ENCODE results near the gene LIMS2. TPM values are rescaled to one million over a fixed set of nuclear protein-coding genes. Genes with fewer than 3 reads are reported as not detected.

Gene LIMS2
- polyA plus RNA-seq, 3 donors, result 16.4 to 16.5 (median 16.4) TPM

DNA sequence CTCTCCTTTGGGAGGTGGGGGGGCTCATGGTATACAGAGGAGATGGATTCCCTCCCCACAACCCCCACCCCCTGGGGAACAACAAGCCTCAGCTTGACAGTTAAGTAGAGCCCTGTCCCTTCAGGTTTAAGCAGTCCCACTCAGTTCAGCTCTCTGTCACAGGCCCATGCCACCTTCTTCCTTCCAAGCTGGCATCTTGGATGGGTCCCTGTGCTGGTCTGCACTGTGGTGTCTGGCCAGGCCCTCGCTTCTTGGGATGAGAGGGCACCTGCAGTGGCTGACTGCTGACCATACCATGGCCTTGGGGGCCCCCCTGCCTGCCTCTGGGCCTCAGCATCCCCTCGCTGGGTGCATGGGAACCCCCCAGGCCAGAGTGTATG is 49.8 kb downstream of the LIMS2 start:
- DNase-seq (ENCODE audit: low read depth in 3 of 3, low spot score in 2 of 3), result no peak

GRCh38 chr2:127624756-127625571 is 50.4 kb downstream of the LIMS2 start:
- no peak for DNase-seq (ENCODE audit: low read depth in 3 of 3, low spot score in 2 of 3)

DNA sequence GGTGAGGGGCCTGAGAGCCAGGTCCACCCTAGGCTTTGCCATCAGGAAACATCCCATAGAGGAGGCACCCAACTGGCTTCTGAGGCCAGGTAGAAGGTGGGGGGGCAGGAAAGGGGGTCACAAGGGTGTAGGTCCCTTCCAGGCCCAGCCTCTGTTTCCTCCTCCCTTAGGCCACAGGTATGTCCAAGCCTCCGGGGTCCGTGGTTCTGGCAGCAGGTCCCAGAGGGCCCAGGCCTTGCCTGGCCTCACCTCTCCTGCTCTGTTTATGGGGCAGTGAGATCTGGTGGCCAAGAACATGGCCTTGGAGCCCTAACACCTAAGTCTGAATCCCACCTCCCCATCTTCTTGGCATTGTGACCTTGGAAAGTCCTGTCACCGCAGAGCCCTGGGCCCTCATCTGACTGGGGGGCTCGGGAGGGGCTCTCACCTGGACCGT is 51.0 kb downstream of the LIMS2 start:
- no peak for DNase-seq (ENCODE audit: low read depth in 3 of 3, low spot score in 2 of 3)

- DNase-seq (ENCODE audit: low read depth in 3 of 3, low spot score in 2 of 3), result no peak
These were observed 51.7 kb downstream of the LIMS2 start for GRCh38 chr2:127623388-127624319.

- DNase-seq (ENCODE audit: low read depth in 3 of 3, low spot score in 2 of 3), result no peak
These were observed 52.6 kb downstream of the LIMS2 start for GRCh38 chr2:127622561-127623387.

DNA sequence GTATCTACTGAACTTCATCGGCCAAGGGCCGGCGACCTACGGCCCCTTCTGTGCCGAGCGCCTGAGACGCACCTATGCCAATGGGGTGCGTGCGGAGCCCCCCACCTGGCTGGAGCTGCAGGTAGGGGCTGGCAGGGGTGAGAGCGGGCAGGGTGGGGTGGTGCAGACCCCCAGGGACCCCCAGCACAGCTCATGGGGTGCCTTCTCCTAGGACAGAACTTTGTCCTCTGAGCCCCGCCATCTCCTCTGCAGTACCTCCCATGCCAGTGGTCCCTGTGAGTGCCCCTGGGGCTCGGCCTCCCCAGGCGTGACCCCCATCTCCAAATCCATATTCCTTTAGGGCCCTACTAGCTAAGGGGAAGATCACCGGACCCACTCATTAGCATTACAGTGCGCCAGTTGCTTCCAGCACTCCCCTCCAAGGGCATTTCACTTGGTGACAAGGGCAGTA is 53.3 kb downstream of the LIMS2 start:
- DNase-seq (ENCODE audit: low read depth in 3 of 3, low spot score in 2 of 3), result no peak

- no peak for DNase-seq (ENCODE audit: low read depth in 3 of 3, low spot score in 2 of 3)
These were observed 54.5 kb downstream of the LIMS2 start for GRCh38 chr2:127620866-127621265.

GRCh38 chr2:127619877-127620705 is 55.2 kb downstream of the LIMS2 start:
- DNase-seq (ENCODE audit: low read depth in 3 of 3, low spot score in 2 of 3), result no peak

DNA sequence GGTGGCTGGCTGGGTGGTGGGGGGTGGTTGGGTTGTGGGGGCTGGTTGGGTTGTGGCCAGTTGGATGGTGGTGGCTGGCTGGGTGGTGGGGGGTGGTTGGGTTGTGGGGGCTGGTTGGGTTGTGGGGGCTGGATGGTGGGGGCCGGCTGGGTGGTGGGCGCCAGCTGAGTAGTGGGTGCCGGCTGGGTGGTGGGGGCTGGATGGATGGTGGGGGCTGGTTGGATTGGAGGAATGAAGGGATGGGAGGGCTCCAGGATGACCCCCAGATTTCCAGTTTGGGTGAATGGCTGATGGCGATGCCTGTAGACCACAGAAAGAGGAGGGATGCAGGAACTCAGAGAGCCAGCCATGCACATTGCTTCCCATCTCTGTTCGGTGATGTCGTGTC is 56.1 kb downstream of the LIMS2 start:
- no peak for DNase-seq (ENCODE audit: low read depth in 3 of 3, low spot score in 2 of 3)

- no peak for DNase-seq (ENCODE audit: low read depth in 3 of 3, low spot score in 2 of 3)
These were observed 56.7 kb downstream of the LIMS2 start for GRCh38 chr2:127618551-127619202.

DNA sequence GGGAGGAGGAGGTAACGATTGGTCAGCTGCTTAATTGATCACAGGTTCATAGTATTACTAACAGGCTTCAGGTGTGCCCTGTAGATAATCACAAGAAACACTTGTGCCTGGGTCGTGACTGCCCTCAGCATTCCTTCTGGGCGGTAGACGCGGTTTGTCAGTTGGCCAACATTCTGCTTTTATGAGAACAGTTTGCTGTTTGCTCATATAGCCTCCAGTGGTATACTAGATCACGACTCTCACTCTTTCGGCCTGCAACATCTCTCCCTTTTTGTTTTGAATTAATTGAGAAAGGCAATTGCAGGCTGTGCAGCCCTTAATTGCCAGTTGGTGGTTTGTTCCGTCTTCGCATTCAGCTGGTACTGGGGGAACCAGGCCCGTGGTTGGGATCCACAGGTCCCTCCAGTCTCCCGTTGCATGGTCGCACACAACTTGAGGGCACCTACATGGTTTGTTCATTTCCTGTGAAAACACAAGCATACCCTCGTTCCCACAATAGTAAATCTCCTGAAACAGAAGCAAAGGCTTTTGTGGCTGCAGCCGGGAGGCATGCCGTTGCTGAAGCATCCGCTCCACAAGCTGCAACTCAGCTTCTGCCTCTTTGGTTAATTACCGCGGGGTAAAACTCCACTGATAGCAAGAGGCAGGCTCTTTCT is 59.7 kb downstream of the LIMS2 start:
- DNase-seq (ENCODE audit: low read depth in 3 of 3, low spot score in 2 of 3), result no peak

DNA sequence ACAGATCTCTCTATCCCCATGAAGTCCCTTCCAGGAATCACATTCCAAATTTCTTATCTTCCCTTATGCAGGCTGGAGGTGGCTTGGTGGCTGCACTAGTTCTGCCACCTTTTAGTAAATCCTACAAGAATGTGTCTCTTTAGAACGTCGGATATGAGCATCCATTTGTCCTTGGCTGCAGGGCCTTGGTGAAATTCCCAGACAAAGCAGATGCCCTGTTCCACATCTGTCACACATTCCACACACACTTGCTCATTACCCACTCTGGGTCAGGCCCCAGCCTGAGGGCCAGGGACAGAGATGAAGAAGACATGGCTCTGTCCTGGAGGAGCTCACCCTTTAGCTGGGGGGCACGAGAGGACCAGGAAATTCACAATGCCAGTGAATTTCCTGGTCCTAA is 60.6 kb downstream of the LIMS2 start:
- no peak for DNase-seq (ENCODE audit: low read depth in 3 of 3, low spot score in 2 of 3)

DNA sequence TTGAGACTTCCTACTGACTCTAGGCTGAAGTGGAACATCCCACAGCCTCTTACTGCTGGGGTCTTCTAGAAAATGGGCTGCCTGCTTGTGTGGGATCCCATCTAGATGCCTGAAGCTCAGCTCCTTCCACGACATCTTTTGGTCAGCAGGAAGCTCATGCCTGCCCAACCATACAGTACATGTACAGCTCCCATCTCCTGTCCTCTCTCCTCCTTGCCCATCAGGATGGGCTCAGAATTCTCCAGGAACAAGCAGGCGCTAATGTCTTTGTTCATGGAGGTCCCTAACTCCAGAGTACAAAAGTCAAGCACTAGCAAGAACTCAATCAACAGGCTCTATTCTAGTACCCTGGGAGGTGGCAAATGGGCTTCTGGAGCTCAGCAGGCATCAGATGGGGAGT is 61.1 kb downstream of the LIMS2 start:
- DNase-seq (ENCODE audit: low read depth in 3 of 3, low spot score in 2 of 3), result no peak

- no peak for DNase-seq (ENCODE audit: low read depth in 3 of 3, low spot score in 2 of 3)
These were observed 63.1 kb downstream of the LIMS2 start for GRCh38 chr2:127612111-127612822.

DNA sequence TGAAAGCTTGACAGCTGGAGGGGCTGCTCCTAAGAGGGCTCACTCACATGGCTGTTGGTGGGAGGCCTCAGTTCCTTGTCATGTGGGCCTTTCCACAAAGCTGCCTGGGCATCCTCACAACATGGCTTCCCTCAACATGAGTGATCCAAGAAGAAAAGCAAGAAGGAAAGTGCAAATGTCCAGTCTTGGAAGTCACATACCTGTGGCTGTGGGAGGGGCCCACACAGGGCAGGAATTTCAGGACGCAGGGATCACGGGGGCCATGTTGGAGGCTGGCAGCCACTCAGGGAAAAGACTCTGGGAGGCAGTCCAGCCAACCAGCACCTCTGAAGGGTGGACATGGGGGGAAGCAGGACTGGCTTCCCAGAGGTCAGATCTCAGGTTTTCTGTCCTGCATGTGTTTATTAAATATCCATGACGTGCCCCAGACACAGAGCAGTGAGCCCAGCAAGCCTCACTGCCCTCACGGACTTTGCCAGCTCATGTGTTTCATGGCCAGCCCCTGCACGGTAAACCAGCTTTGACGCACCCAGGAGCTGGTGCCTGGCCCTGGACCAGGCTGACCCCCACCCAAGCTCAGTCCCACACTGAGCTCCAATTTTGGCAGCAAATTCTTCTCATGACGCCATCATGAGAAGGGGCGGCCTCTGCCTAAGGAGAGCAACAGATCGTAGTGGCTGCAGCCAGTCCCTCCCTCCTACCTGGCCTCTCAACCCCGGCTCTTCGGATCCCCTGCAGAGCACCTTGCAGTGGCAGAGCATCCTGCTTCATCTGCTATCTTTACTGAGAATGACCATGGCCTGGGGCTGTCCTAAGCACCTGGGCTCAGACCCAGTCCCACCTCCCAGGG is 64.0 kb downstream of the LIMS2 start:
- DNase-seq (ENCODE audit: low read depth in 3 of 3, low spot score in 2 of 3), result no peak

DNA sequence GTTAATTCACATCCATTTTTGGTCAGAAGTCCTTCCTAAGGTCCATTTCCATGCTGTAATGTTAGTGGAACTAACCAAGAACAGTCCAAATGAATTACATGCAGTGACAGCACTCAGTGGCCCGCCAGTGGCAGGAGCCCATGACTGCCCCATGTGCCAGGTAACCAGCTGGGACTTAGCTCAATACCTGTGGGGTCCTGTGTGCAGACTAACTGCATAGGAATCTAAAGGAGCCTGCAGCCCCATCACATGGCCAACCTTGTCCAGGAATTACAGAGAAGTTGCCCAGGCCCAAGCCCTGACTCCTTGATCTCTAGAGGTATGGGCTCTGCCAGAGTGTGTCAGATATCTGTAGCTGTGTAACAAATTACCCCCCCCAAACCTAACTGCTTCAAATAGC is 64.8 kb downstream of the LIMS2 start:
- DNase-seq (ENCODE audit: low read depth in 3 of 3, low spot score in 2 of 3), result no peak

GRCh38 chr2:127609818-127610217 is 65.5 kb downstream of the LIMS2 start:
- DNase-seq (ENCODE audit: low read depth in 3 of 3, low spot score in 2 of 3), result no peak
